CD4-positive, alpha-beta T cell treated with Interleukin-12 subunit alpha and Interleukin-12 subunit beta, for 1 hour (primary cell): Measurements from ENCODE around the gene PRSS1.
"Not testable (repeated sequence)": the region's sequence is repeated elsewhere in the genome, so short reads cannot be mapped to it uniquely, and the experiment has no call there.

ENCODE experiments used
- DNase-seq: peaks from one replicate; pipeline ENCODE4 v3.0.0-alpha.2; 2020

Gene PRSS1

GRCh38 chr7:142750321-142750938 lies 1.2 kb downstream of the PRSS1 start:
- DNase-seq = no peak

GRCh38 chr7:142751526-142752175 lies 2.4 kb downstream of the PRSS1 start:
- not testable (repeated sequence) for DNase-seq

- DNase-seq = no peak
Observed at GRCh38 chr7:142752376-142753225, 3.3 kb downstream of the PRSS1 start.

- DNase-seq = no peak
Observed at GRCh38 chr7:142753366-142753765, 4.1 kb downstream of the PRSS1 start.

DNA sequence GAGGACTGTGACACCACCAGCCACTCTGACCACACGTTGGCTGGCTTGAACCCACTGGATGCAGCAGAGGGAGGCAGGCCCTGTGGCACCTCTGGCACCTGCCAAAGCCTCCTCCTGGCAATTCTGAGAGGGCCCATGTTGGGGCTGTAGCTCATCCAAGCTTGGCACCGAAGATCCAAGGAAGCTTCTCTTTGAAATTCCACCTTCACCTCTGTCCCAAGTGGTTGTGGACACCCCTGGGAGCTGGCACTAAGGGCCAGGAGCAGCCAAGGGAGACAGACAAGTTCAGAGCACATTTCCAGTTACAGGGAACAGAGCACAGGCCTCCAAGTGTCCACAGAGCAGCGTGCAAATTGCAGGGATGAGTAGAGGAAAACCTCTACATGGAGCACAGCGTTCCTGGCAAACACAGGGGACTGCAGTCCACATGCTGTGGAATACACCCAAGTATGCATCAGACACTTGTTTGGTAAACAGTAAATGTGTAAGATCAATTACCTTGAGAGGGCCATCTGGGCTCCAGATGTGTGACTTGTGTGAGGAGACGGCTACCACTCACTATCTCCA lies 4.7 kb downstream of the PRSS1 start:
- not testable (repeated sequence) for DNase-seq

- DNase-seq = no peak
Observed at GRCh38 chr7:142754681-142755575, 5.7 kb downstream of the PRSS1 start.

DNA sequence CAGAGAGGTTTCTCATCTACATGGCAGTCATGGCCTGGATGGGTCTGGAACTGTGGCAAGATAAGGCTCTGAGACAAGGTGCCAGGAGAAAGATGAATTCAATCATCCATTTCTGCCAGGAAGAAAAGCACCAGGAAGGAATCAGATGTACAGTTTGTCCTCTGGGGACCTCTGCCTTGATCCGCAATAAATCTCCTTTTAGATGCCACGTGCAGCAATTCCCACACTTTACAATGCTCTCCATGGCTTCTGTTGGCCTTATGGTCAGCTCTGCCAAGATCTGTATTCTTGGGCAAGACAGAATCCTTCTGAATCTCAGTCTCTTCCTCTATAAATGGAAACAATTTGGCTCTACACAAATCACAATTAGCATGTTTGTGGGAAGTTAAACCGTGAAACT lies 9.0 kb downstream of the PRSS1 start:
- not testable (repeated sequence) for DNase-seq

DNA sequence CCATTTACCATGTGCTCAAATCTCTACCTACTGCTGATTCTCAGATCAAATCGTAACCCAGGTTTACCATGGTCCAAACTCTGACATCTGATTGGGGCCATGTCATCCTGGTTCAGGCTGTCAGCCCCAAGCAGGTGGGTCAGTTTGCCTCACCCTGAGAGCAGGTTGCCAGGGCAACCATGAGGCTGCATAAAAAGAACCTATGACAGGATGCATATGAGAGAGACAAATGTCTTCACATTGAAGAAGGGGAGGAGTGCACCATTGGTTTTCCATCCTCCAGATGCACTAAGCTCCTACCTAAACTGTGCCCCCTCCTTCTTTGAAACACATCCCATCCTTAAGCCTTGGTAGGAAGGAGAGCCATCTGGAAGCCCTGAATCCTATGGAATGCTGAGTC lies 10.2 kb downstream of the PRSS1 start:
- no peak for DNase-seq

- no peak for DNase-seq
Observed at GRCh38 chr7:142760071-142760642, 10.9 kb downstream of the PRSS1 start.

GRCh38 chr7:142761606-142762005 lies 12.3 kb downstream of the PRSS1 start:
- DNase-seq = not testable (repeated sequence)

DNA sequence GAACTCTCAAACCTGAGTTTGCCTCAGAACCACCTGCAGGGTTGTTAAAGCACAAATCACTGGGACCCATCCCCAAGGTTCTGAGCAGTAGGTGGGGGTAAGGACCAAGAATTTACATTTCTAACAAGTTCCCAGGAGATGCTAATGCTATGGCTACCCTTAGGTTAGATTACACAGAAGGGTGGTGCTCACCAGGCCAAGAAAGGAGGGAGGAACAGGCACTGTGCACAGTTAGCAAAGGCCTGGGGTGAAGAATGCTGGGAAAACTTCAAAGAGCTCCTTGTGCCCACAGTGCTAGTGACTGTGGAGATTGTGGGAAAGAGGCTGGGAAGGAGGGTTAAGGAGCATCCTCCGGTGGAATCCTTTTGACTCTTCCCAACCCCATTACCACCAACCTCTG lies 12.8 kb downstream of the PRSS1 start:
- DNase-seq = no peak

DNA sequence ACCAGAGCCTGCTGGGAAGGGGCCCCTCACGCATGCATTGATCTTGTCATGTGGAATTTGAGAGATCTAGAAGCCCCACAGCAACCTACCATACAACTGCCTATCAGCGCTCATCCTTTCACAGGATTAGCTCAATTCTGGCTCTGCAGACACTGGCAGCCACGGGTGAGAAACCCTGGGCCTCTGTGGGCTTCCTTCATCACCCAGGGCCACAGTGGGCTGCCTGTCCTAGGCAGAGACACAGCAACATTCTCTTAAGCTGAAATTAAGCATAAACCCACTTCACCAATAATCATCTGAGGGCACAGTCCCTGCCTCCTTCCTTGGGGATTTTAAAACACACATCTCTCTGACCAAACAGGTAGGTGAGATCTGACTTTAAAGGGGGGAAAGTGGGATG lies 18.2 kb downstream of the PRSS1 start:
- DNase-seq = no peak

GRCh38 chr7:142767861-142768260 lies 18.6 kb downstream of the PRSS1 start:
- DNase-seq = no peak

- DNase-seq = not testable (repeated sequence)
Observed at GRCh38 chr7:142768885-142769284, 19.6 kb downstream of the PRSS1 start.

DNA sequence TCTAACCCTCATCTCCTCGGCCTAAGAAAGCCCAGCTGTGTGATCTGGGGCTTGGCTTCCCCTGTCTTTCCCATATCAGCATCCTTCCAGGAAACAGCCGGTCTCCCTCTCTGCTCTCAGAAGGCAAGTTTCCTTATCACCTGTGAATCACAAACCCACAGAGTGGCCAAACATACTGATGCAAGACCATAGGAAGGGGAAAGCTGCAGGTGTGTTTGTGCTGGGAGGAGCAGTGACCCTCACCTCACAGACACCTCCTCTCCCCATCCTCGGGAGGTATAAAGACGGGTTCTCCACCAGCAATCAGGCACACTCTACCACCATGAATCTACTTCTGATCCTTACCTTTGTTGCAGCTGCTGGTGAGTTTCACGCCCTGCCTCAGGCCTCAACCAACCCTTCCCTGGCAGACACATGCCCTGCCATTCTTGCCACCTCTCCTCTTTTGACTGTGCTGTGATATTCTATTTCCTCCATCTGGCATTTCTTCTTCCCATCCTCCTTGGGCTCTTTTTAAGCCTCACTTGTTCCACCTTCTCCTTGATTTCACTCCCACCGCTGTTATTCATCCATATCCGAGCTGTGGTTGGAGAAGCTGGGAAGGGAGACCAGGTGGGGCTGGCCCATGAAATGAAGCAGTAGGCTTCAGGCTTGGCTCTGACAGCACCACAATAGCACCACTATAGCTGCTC lies 21.5 kb downstream of the PRSS1 start, which contains the start of gene PRSS2:
PRSS2 (plus strand) TSS at position 310 of the 692 bp plus-strand sequence; CDS start at position 323, 13 bp downstream.
- no peak for DNase-seq

- no peak for DNase-seq
Observed at GRCh38 chr7:142771353-142771723, 22.1 kb downstream of the PRSS1 start.

GRCh38 chr7:142772051-142772450 lies 22.8 kb downstream of the PRSS1 start:
- no peak for DNase-seq

DNA sequence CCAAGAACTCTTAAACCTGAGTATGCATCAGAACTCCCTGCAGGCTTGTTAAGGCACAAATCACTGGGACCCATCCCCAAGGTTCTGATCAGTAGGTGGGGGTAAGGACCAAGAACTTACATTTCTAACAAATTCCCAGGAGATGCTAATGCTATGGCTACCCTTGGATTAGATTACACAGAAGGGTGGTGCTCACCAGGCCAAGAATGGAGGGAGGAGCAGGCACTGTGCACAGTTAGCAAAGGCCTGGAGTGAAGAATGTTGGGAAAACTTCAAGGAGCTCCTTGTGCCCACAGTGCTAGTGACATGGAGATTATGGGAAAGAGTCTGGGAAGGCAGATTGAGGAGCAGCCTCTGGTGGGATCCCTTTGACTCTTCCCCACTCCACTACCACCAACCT lies 23.4 kb downstream of the PRSS1 start:
- DNase-seq = no peak

GRCh38 chr7:142773230-142773629 lies 24.0 kb downstream of the PRSS1 start:
- no peak for DNase-seq

DNA sequence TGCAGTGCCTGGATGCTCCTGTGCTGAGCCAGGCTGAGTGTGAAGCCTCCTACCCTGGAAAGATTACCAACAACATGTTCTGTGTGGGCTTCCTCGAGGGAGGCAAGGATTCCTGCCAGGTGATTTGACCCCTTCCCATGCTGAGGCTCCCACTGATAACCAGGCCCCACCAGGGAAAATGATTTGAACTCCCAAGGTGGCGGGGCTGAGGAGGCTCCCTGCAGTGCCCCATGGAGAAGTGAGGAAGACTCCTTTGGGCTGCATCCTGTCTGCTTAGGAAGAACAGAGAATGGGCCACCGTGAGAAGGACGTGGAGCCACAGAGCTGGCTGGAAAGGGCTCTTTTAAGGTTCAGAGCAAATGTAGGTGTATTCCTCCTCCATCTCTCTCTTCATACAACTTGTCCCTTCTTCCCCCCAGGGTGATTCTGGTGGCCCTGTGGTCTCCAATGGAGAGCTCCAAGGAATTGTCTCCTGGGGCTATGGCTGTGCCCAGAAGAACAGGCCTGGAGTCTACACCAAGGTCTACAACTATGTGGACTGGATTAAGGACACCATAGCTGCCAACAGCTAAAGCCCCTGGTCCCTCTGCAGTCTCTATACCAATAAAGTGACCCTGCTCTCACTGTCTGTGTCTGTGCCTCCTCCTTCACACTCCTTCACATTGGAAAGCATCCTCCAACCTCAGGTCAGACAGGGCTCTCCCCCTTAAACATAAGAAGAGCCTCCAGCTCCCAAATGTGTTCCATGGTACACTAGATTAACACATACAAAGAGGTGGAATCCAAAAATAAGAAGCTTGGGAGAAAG lies 24.9 kb downstream of the PRSS1 start:
- DNase-seq = no peak

DNA sequence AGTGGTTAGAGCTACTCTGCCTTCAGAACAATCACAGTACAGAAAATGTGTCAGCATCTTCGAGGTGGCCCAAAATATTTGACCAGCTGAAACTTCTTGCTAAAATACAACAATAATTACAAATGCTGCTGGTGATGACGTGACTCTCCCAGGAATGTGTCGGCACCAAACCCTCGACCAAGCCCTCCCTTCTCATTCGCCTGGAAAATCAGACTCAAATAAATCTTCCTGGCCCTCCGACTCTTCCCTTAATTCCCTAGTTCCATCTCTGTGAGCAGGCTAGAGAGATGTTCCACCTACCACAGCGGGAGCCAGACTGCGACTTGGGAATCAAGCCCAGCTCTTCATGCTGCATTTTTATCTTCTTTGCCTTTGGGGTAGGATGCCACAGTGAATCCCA lies 25.6 kb downstream of the PRSS1 start:
- DNase-seq = no peak
